Retinal pigment epithelial cell (primary cell): Measurements from ENCODE around the gene SYNE2.
A peak's percentile ranks its signal among the peaks of the same experiment; 100 is the strongest.

ENCODE experiments used
- DNase-seq: peaks from one replicate; pipeline ENCODE4 v3.0.0-alpha.2; 2010; ENCODE audit warnings: low read depth
- H3K4me3 ChIP-seq: 2 replicates; pipeline ENCODE4 v1.5.1; 2011; ENCODE audit warnings: mild to moderate bottlenecking, low read length, control low read depth, moderate library complexity
- TF ChIP-seq, protein P1 (sequence below): conservative IDR thresholded peaks from 2 replicates; pipeline ENCODE4 v1.5.1; 2011; ENCODE audit warnings: low read depth, low read length, control low read depth, inconsistent platforms

Gene SYNE2

DNA sequence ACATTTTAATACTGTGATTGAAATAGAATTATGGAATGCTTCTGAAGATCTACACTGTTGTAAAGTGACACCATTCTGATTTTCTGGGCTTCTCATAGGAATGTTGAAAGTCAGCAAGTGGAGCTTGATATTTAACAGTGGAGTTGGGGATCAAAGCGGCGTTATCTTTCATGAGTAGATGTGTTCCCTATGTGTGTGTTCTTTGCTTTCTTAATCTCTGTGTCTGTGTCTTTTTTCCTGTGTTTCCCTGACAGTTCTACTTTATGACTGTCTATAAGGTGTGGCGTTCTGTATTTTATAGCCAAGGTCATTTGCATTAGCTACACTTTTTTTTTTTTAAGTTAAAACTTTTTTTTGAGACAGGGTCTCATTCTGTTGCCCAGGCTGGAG lies 24.7 kb downstream of the SYNE2 start:
- no peak overlapping the region for H3K4me3 ChIP-seq
- TF ChIP-seq, protein P1, sequence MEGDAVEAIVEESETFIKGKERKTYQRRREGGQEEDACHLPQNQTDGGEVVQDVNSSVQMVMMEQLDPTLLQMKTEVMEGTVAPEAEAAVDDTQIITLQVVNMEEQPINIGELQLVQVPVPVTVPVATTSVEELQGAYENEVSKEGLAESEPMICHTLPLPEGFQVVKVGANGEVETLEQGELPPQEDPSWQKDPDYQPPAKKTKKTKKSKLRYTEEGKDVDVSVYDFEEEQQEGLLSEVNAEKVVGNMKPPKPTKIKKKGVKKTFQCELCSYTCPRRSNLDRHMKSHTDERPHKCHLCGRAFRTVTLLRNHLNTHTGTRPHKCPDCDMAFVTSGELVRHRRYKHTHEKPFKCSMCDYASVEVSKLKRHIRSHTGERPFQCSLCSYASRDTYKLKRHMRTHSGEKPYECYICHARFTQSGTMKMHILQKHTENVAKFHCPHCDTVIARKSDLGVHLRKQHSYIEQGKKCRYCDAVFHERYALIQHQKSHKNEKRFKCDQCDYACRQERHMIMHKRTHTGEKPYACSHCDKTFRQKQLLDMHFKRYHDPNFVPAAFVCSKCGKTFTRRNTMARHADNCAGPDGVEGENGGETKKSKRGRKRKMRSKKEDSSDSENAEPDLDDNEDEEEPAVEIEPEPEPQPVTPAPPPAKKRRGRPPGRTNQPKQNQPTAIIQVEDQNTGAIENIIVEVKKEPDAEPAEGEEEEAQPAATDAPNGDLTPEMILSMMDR: no peak
- DNase-seq: no peak

DNA sequence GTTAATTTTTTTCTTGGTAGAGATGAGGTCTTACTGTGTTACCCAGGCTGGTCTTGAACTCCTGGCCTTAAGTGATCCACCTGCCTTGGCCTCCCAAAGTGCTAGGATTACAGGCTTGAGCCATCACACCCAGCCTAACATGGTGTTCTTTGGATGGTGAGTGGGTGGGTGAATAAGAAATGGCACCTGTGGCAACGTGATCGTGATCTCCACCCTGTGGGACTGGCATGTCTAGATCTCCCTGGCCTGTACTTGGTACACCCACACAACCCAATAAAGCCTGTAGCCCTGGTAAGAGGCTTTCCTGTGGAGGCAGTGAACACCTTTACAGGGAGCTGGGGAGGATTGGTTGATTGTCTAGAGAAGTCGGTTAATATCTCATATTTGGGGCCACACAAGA lies 25.2 kb downstream of the SYNE2 start:
- TF ChIP-seq, protein P1: no peak
- DNase-seq: no peak

DNA sequence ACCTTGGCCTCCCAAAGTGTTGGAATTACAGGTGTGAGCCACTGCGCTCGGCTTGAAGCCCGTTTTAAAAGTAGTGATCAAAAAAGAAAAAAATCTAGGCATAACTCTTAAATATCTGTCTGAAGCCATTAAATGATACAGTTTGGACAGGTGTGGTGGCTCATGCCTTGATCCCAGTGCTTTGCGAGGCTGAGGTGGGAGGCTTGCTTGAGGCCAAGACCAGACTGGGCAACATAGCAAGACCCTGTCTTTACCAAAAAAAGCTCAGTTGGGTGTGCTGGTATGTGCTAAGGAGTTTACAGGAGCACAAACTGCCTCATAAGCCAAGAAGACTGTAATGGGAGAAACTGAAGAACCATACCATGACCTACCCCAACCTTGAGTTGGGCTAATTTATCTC lies 26.0 kb downstream of the SYNE2 start:
- TF ChIP-seq, protein P1: no peak
- DNase-seq: no peak
- H3K4me3 ChIP-seq: no peak overlapping the region

More for the DNA sequence above, 25.2 kb downstream of the SYNE2 start:
- H3K4me3 ChIP-seq: no peak overlapping the region

DNA sequence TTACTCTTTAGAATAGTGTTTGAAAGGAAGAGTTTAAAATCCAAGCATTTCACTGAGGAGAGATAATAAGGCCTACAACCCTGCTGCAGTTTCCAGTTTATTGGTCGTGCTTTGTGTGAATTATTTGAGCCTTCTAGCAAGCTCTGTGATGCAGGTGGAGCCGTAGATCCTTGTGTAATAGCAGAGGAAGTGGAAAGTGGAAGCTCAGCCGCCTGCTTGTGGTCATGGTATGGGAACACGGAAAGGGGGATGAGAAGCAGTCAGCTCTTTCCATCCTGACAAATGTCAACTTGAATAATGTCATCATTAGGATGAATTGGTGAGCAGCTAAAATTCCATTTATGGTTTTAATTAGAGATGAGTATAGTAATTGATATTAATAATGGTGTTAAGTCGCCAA lies 29.1 kb downstream of the SYNE2 start:
- TF ChIP-seq, protein P1: no peak
- DNase-seq: no peak
- no peak overlapping the region for H3K4me3 ChIP-seq

DNA sequence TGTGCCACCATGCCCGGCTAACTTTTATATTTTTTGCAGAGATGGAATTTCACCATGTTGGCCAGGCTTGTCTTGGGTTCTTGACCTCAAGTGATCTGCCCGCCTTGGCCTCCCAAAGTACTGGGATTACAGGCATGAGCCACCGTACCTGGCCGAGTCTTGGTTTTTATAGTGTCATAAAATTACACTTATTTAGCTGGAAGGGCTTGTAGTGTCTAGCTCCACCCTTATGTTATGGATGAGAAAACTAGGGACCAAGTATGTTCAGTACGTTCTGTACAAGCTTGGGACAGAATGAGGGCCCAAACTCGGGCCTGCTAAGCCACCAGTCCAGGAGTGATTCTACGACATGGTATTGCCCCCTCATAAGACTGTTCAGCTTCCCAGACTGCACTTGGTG lies 35.1 kb downstream of the SYNE2 start:
- TF ChIP-seq, protein P1: no peak
- no peak overlapping the region for H3K4me3 ChIP-seq
- DNase-seq: no peak

DNA sequence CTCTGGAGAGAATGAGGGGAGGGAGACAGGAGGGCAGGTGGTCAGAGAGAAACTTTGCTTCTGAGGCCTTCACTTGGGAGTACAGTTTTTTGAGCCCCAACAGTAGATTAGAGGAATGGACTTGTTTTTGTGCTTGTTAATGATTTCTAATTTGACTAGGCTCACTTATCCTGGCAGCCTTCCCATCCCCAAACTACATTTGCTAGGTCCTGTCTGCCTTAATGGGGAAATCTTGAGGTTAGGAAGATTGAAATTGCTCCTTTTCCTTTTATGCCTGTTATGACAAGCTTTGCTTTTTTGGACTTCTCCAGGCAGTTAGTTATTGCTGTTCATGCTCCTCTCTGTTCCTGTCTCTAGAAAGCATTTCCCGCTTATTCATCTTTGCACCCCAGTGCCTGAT lies 37.7 kb downstream of the SYNE2 start:
- DNase-seq: no peak
- TF ChIP-seq, protein P1: no peak
- no peak overlapping the region for H3K4me3 ChIP-seq

DNA sequence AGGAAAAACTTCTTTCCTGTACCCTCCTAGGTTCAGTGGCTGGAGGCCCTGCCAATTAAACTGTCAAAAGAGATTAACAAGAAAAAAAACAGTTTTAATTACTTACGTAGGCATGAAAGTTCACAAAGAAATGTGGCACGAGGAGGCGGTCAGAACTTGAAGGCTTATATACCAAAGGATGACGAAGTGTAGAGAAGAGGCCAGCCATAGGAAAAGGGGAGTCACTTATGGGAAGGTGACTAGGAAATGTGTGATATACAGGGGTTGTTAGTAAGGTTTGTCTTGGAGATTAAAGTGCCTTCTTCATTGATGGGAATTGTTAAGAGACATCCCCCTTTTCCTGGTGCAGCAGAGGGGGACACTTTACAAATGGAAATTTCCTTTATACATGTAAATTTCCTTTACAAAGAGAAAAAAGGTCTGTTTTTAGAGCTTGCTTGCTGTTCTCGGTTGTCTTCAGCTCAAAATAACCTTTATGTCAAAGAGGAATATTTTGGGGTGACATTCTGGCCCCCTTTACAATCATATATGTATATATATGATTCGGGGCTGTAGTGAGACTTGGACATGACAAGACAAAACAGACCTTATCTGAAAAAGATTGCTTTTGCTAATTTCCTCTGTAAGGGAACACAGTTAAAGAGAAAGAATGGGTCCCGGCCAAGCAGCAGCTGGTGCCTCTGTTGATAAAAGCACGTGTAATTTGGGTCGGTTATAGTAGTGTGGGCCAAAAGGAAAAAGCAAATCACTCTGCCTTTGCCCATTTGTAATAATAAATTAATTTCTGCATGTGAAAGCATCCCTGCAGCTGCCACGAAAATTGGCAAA lies 38.6 kb downstream of the SYNE2 start:
- H3K4me3 ChIP-seq: no peak overlapping the region
- TF ChIP-seq, protein P1: no peak
- peak; percentile 93 for DNase-seq
